Activated CD4-positive, alpha-beta T cell treated with anti-CD3 and anti-CD28 coated beads for 48 hours (primary cell): ENCODE measurements around the gene SLC44A5.
"Not testable (repeated sequence)": the region's sequence is repeated elsewhere in the genome, so short reads cannot be mapped to it uniquely, and the experiment has no call there.

Source experiments
- DNase-seq: peaks from one replicate; pipeline ENCODE4 v3.0.0-alpha.2; 2020

Gene SLC44A5

GRCh38 chr1:75611014-75611413, at the start of gene SLC44A5:
TSS of gene SLC44A5 (minus strand) at chr1:75611114. CDS start at chr1:75541447, 69,667 bp downstream.
- DNase-seq, result no peak

DNA sequence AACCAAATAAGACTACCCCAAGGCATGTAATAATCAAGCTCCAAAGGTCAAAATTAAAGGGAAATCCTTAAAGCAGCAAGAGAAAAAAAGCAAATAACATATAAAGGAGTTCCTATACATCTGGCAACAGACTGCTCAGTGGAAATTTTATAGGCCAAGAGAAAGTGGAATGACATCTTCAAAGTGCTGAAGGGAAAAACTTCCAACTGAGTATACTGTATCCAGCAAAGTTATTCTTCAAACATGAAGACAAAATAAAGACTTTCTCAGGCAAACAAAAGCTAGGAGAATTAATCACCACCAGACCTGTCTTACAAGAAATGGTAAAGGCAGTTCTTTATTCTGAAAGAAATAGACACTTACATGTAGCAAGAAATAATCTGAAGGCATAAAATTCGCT, 45.0 kb upstream of the SLC44A5 start:
- DNase-seq, result no peak

GRCh38 chr1:75647183-75647582, 36.3 kb upstream of the SLC44A5 start:
- DNase-seq, result not testable (repeated sequence)

DNA sequence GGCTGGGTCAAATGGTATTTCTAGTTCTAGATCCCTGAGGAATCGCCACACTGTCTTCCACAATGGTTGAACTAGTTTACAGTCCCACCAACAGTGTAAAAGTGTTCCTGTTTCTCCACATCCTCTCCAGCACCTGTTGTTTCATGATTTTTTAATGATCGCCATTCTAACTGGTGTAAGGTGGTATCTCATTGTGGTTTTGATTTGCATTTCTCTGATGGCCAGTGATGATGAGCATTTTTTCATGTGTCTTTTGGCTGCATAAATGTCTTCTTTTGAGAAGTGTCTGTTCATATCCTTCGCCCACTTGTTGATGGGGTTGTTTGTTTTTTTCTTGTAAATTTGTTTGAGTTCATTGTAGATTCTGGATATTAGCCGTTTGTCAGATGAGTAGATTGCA, 34.2 kb upstream of the SLC44A5 start:
- DNase-seq, result not testable (repeated sequence)

GRCh38 chr1:75643460-75643859, 32.5 kb upstream of the SLC44A5 start:
- no peak for DNase-seq

GRCh38 chr1:75641325-75641724, 30.4 kb upstream of the SLC44A5 start:
- DNase-seq, result no peak

- no peak for DNase-seq
Observed at GRCh38 chr1:75640137-75640536, 29.2 kb upstream of the SLC44A5 start.

- DNase-seq, result no peak
Observed at GRCh38 chr1:75632350-75632949, 21.5 kb upstream of the SLC44A5 start.

DNA sequence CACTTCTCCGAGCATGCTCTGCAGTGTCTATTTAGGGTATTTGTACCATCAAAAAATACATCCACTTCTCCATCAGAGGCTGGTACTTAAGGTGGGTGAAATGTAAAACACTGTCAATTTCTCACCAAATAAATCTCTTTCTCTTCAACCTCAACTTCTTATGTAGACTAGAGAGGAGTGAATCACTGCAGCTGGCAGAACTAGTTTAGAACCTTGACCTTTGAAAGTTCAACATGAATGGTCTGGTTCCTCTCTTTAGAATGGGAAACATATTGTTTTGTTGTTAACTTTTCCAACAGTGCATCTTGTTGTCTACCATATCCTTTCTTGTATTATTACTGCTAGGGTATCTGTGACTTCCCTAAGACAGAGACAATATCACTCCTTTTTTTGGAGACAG, 20.1 kb upstream of the SLC44A5 start:
- DNase-seq, result no peak

GRCh38 chr1:75630004-75630594, 19.2 kb upstream of the SLC44A5 start:
- no peak for DNase-seq

DNA sequence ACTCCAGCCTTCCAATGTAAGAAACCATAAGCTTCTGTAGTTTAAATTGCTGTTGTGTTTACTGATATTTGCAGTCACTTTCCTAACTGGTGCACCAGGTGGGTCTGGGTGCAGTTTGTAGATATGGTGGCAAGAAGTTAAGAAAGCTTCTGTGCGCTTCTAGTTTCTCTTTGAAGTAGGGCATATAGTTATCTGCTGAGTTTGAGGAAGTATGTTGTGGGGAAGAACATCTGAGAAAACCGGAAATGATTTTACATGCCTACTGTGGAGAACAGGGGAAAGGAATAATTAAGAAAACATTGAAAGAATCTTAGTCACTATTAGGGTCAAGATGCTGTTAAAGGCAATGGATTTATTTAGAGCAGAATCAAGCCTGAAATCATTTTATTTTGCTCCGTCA, 14.9 kb upstream of the SLC44A5 start:
- DNase-seq, result no peak

DNA sequence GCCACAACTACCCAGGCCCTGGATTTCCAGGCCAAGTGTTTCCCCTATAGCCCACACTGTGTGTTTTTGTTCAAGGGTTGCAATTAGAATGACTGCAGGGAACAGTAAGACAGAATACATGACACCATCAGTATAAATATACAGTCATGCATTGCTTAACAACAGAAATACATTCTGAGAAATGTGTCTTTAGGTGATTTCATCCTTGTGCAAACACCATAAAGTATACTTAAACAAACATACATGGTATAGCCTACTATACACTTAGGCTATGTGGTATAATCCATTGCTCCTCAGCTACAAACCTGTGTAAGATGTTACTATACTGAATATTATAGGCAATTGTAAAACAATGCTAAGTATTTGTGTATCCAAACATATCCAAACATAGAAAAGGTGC, 7.5 kb upstream of the SLC44A5 start:
- no peak for DNase-seq

- no peak for DNase-seq
Observed at GRCh38 chr1:75616436-75617433, 5.8 kb upstream of the SLC44A5 start.

GRCh38 chr1:75615613-75616435, 4.9 kb upstream of the SLC44A5 start:
- DNase-seq, result peak; percentile 31

DNA sequence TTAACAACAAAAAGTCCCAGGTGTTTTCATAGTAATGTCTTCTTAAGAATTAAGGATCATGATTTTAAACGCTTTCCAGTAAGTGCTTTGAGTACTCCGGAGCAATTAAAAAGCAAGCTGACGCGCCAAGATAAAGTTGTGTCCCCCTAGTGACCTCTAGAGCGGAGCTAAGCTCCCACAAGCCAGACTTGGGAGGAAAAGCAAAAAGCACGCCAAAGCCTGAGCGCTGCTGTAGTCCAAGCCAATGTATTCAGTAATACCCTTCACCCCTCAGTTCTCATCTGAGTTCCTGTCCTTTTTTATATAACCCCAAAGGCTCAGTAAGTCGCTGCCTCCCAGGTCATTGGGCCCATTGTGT, 3.5 kb upstream of the SLC44A5 start:
- DNase-seq, result no peak

- DNase-seq, result no peak
Observed at GRCh38 chr1:75613916-75614315, 3.0 kb upstream of the SLC44A5 start.

- no peak for DNase-seq
Observed at GRCh38 chr1:75612976-75613375, 2.1 kb upstream of the SLC44A5 start.

DNA sequence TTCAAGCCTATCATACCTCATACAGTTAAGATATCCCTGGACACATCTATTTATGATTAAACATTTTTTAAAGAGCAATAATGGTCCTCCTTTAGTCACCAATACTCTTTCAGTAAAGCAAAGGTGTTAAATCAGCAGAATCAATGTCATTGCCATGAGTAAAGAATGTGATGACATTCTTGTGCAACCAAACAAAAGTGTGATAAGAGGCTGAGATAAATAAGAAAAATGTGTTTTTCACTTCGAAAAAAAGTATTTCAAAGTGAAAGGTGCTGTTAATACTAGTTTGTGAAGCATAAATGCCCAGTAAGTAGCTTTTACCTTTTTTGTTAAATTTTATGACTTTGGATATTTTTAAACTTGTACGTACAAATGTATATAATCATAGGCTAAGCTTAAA, 8.4 kb downstream of the SLC44A5 start:
- DNase-seq, result no peak

- DNase-seq, result no peak
Observed at GRCh38 chr1:75600781-75601180, 10.1 kb downstream of the SLC44A5 start.

GRCh38 chr1:75594327-75594726, 16.6 kb downstream of the SLC44A5 start:
- DNase-seq, result no peak

DNA sequence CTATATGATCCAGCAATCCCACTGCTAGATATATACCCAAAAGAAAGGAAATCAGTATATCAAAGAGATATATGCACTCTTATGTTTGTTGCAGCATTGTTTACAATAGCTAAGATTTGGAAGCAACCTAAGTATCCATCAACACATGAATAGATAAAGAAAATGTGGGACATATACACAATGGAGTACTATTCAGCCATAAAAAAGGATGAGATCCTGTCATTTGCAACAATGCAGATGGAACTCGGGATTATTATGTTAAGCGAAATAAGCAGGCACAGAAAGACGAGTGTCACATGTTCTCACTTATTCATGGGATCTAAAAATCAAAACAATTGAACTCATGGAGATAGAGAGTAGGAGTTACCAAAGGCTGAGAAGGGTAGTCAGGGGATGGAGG, 17.5 kb downstream of the SLC44A5 start:
- not testable (repeated sequence) for DNase-seq

GRCh38 chr1:75589637-75590036, 21.3 kb downstream of the SLC44A5 start:
- DNase-seq, result no peak
